CD4-positive, alpha-beta T cell treated with Interleukin-17A for 1 hour (primary cell): ENCODE data around the gene SEMA4D.
"Not testable (repeated sequence)": the region's sequence is repeated elsewhere in the genome, so short reads cannot be mapped to it uniquely, and the experiment has no call there.

Experiments used
- DNase-seq: peaks from one replicate; pipeline ENCODE4 v3.0.0-alpha.2; 2020

The SEMA4D gene

GRCh38 chr9:89479669-89480011, 18.3 kb downstream of the SEMA4D start:
- peak; percentile 52 for DNase-seq

- DNase-seq: no peak
These were observed 18.9 kb downstream of the SEMA4D start for GRCh38 chr9:89478821-89479668.

- peak; percentile 59 for DNase-seq
These were observed 19.9 kb downstream of the SEMA4D start for GRCh38 chr9:89477811-89478630.

GRCh38 chr9:89477384-89477783, 20.5 kb downstream of the SEMA4D start:
- peak; percentile 38 for DNase-seq

GRCh38 chr9:89476546-89476945, 21.4 kb downstream of the SEMA4D start:
- no peak for DNase-seq

- no peak for DNase-seq
These were observed 21.9 kb downstream of the SEMA4D start for GRCh38 chr9:89475891-89476440.

- no peak for DNase-seq
These were observed 23.0 kb downstream of the SEMA4D start for GRCh38 chr9:89474939-89475338.

- DNase-seq: no peak
These were observed 24.0 kb downstream of the SEMA4D start for GRCh38 chr9:89473762-89474469.

- DNase-seq: not testable (repeated sequence)
These were observed 26.1 kb downstream of the SEMA4D start for GRCh38 chr9:89471796-89472320.

- no peak for DNase-seq
These were observed 26.5 kb downstream of the SEMA4D start for GRCh38 chr9:89471390-89471789.

GRCh38 chr9:89470224-89470839, 27.6 kb downstream of the SEMA4D start:
- no peak for DNase-seq

GRCh38 chr9:89469003-89469402, 28.9 kb downstream of the SEMA4D start:
- no peak for DNase-seq

GRCh38 chr9:89468281-89468960, 29.5 kb downstream of the SEMA4D start:
- no peak for DNase-seq

GRCh38 chr9:89467278-89467625, 30.7 kb downstream of the SEMA4D start:
- peak; percentile 47 for DNase-seq

GRCh38 chr9:89466451-89467277, 31.2 kb downstream of the SEMA4D start:
- DNase-seq: no peak

GRCh38 chr9:89465726-89466308, 32.1 kb downstream of the SEMA4D start:
- no peak for DNase-seq

- DNase-seq: no peak
These were observed 32.9 kb downstream of the SEMA4D start for GRCh38 chr9:89465001-89465451.

- DNase-seq: no peak
These were observed 33.5 kb downstream of the SEMA4D start for GRCh38 chr9:89464300-89464901.

GRCh38 chr9:89462817-89463683, 34.9 kb downstream of the SEMA4D start:
- DNase-seq: no peak
